CD4-positive, alpha-beta T cell treated with Interleukin-6 at 100 ng/mL for 8 hours (primary cell): ENCODE results near the gene AKR1C3.
"Not testable (repeated sequence)": the region's sequence is repeated elsewhere in the genome, so short reads cannot be mapped to it uniquely, and the experiment has no call there.

Experiments
- DNase-seq: peaks from one replicate; pipeline ENCODE4 v3.0.0-alpha.2; 2020; ENCODE audit warnings: mixed read lengths, low spot score

AKR1C3 gene

GRCh38 chr10:5094265-5095205 is at the start of gene AKR1C3:
Gene AKR1C3 (plus strand): TSS chr10:5094414. CDS start chr10:5094445, 31 bp downstream.
- peak; percentile 39 for DNase-seq

- DNase-seq = no peak
Measured at GRCh38 chr10:5045095-5045494, 49.1 kb upstream of the AKR1C3 start.

GRCh38 chr10:5046410-5046809 is 47.8 kb upstream of the AKR1C3 start:
- no peak for DNase-seq

- not testable (repeated sequence) for DNase-seq
Measured at GRCh38 chr10:5047055-5047454, 47.2 kb upstream of the AKR1C3 start.

GRCh38 chr10:5047912-5048628 is 46.1 kb upstream of the AKR1C3 start:
- no peak for DNase-seq

- not testable (repeated sequence) for DNase-seq
Measured at GRCh38 chr10:5052951-5053500, 41.2 kb upstream of the AKR1C3 start.

- not testable (repeated sequence) for DNase-seq
Measured at GRCh38 chr10:5054831-5055230, 39.4 kb upstream of the AKR1C3 start.

- not testable (repeated sequence) for DNase-seq
Measured at GRCh38 chr10:5059267-5059666, 34.9 kb upstream of the AKR1C3 start.

GRCh38 chr10:5060791-5061190 is 33.4 kb upstream of the AKR1C3 start:
- not testable (repeated sequence) for DNase-seq

GRCh38 chr10:5064656-5065055 is 29.6 kb upstream of the AKR1C3 start:
- no peak for DNase-seq

- DNase-seq = no peak
Measured at GRCh38 chr10:5068274-5068984, 25.8 kb upstream of the AKR1C3 start.

- no peak for DNase-seq
Measured at GRCh38 chr10:5070648-5071410, 23.4 kb upstream of the AKR1C3 start.

GRCh38 chr10:5071411-5072198 is 22.6 kb upstream of the AKR1C3 start:
- DNase-seq = no peak

- DNase-seq = no peak
Measured at GRCh38 chr10:5073659-5074058, 20.6 kb upstream of the AKR1C3 start.

- DNase-seq = no peak
Measured at GRCh38 chr10:5076615-5077014, 17.6 kb upstream of the AKR1C3 start.

GRCh38 chr10:5078547-5079180 is 15.6 kb upstream of the AKR1C3 start:
- no peak for DNase-seq

- DNase-seq = no peak
Measured at GRCh38 chr10:5079306-5079830, 14.8 kb upstream of the AKR1C3 start.

- DNase-seq = no peak
Measured at GRCh38 chr10:5079836-5080235, 14.4 kb upstream of the AKR1C3 start.

- DNase-seq = no peak
Measured at GRCh38 chr10:5081091-5081490, 13.1 kb upstream of the AKR1C3 start.
